GM21526 (cell line): Measurements from ENCODE around the gene SYPL1.
A peak's percentile ranks its signal among the peaks of the same experiment; 100 is the strongest.

Experiments used
- ATAC-seq: cut with Tn5 transposase; IDR thresholded peaks from one replicate; pipeline ENCODE4 v1.9.1; 2021; ENCODE audit warnings: moderate library complexity; ENCODE audit not compliant: unreplicated experiment, low FRiP score

SYPL1 gene

GRCh38 chr7:106122713-106123112 lies 10.6 kb upstream of the SYPL1 start:
- ATAC-seq = no peak

- no peak for ATAC-seq
Measured at GRCh38 chr7:106121189-106121810, 9.2 kb upstream of the SYPL1 start.

DNA sequence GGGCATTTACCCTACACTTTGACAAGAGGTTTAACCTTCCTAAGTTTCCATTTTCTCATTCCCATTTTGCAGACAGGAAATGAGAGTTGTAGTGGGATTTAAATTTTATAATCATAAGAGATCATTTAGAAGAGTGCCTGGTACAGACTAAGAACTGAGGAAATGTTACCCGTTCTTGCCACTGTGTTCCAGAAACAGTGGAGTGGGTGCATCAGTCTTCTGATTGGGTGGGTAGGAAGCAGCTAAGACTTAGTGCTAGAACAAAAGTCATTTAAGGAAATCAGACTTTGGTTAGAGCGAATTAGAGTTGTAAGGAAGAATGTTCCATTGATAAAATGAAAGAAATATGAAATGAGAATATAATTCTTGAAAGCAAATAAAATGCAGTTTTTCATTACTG lies 8.4 kb upstream of the SYPL1 start:
- ATAC-seq = no peak

DNA sequence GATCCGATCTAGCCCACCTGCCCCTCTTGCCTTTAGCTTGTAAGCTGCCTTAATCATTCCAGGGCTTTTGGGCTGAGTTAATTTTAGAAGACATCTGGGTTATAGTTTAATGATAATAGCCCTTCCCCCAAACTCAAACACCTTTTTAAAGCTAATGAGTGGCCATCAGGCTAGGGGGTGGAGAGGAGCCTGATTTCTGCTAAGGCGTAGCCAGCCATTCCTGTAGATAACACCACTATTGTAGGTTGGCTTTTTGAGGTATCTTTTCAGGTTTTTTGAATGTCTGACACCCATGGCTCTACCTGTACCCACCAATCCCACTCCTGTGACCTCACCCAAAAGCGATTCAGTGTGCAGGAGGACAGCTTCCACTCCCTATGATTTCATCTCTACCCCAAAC lies 7.6 kb upstream of the SYPL1 start:
- ATAC-seq = no peak

DNA sequence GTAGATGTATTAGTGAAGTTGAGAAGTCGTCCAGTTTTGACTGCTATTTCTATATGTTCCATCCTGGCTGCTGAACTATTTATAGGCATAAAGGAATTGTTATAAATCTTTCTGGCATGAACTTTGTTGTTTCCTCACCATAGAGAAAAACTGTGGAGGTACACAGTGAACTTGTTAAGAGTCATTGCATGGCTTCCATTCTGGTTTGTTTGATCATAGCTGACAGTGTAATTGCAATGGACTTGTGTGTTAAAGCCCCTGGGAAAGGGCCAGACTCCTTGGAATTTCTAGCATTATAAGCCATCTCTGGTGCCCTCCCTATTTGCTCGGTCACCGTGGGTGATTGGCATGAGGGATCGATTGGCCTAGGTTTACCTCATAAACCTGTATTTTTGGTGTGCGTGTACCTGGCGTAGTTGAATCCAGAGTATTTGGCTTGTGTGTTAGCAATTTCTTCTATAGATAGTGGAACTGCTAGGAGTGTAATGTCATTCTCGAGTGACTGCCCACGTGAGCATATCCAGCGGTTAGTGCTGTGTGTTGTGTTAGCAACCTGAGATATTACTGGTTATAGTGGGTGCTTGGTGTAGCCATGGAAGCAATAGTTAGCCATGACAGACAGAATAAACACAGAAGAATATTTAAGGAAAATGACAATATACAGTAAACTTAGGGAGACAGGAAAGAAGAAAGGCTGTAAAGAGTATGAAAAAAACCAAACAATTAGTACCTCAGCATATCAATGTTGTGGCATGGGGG lies 5.9 kb upstream of the SYPL1 start:
- ATAC-seq = no peak

- no peak for ATAC-seq
Measured at GRCh38 chr7:106116161-106116704, 4.1 kb upstream of the SYPL1 start.

DNA sequence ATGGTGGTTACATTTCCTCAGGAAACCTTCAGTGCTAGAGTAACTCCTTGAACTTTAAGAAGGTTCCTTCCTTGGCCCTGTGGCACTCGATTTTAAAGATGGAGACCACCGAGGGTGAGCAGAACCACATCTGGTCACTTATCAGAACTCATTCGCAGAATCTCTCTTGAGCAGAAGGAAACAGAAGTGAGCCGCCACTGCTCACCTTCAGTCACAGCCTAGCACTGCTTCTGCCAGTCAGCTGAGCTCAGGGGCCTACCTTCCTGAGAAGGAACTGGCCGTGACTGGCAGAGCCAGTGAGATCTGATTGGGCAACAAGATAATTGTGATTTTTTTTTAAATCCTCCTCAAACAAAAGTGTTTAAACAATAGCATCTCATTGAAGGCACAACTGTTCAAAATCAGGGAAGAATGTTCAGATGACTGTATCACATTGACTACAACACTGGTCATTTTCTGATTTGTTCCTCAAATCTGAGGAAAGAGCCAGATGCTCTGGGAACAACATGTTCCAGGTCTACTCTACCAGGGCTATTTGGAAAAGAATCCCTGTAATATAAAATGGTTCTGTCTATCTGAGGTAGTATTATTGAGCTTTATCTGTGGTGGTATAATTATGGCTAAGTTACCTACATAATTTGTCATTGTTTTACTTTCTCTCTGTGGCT lies 2.7 kb upstream of the SYPL1 start:
- no peak for ATAC-seq

- ATAC-seq = no peak
Measured at GRCh38 chr7:106112972-106113421, 885 bp upstream of the SYPL1 start.

DNA sequence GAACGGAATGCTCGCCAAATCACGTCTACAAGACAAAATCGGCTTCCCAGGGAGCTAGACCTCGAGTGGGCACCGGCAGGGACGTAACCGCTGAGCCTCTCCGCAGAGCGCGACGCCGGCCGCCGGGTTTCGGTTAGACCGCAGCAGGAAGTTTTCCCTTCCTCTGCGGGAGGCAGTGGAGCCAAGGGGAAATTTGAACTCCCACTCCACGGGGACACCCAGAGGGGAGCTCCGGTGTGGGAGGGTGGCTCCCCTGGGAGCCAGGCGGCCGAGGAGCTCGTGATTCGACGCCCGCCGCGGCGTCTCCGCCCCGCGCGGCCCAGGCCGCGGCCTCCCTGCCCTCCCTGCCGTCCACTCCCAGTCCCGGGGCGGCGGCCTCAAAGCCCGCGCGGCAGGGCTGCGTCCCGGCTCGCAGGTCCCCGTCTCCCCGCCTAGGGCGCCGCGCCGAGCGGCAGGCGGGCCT lies 426 bp downstream of the SYPL1 start:
- peak; percentile 26 for ATAC-seq

DNA sequence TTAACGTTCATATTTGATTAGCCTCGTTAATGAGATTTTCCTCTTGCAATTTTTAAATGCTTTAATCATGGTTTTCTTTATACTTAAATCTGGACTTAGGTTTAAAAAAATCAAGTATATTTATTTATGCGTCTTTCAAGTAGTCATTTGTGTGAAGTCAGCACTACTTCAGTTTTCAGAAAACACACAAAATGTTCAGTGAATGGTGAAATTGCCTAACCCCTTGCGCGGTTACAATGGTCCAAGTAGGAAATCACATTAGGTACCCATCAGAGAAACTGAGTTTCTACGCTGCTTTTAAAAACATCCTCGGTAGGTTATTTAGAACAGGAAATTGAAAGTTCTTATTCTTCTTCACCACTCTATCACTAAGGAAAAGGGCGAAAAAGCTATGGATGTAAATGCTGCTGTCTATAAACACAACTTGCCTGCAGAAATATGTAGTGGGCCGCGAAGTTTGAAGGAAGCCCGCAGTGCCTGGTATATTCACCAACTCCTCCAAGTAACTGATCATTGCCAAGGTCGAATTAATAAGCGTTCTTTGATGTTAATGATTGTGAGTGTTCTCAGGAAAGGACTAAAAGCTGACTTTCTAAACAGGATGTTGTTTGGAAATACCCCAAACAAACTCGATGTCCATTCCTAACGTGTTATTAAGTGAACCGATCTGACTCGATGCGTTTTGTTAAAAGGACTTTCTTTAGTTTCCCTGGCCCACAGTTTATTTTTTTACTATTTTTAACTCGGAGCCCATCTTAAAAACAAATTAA lies 1.0 kb downstream of the SYPL1 start:
- no peak for ATAC-seq

GRCh38 chr7:106110238-106110560 lies 1.9 kb downstream of the SYPL1 start:
- no peak for ATAC-seq

GRCh38 chr7:106109521-106110237 lies 2.4 kb downstream of the SYPL1 start:
- ATAC-seq = no peak

GRCh38 chr7:106108991-106109390 lies 3.1 kb downstream of the SYPL1 start:
- ATAC-seq = no peak

DNA sequence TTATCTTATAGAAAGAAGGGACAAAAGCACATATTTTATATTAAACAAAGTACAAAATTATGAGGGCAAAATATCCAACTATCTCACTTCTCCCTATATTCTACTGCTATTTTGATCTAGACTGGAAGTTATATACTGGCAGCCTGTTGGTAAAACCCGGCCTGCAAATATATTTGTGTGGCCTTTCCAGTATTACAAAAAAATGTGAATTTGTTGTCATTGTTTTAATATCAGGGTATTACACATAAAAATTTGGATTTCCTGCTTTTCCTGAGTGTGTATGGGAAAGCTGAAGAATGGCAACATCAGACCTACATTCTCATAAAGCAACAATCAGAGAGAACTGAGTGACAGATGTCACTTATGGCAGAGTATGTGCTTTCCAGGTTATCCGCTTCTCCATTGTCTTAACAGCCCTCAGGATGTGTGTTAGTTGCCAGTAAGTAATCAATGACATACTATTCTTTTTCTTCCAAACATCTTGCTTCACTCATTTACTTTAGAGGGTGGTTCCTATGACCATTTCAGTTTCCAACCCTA lies 7.3 kb downstream of the SYPL1 start:
- ATAC-seq = no peak

- no peak for ATAC-seq
Measured at GRCh38 chr7:106102387-106102966, 9.6 kb downstream of the SYPL1 start.

DNA sequence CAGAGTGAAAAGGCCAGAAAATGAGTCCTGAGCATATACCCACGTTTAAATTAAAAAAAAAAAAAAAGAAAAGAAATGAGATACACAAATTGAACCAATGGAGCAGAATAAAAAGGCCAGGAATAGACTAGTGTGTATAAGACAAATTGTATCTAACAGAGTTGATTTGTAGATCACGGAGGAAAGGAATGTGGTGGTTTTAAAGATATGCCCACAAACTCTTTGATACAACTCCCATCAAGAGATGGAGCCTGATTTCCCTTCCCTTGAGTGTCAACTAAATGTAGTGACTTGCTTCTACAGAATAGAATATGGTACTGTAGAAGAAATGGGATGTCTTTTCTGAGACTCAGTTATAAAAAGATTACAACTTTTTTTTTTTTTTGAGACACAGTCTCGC lies 10.4 kb downstream of the SYPL1 start:
- no peak for ATAC-seq

GRCh38 chr7:106100863-106101629 lies 11.1 kb downstream of the SYPL1 start:
- ATAC-seq = no peak

DNA sequence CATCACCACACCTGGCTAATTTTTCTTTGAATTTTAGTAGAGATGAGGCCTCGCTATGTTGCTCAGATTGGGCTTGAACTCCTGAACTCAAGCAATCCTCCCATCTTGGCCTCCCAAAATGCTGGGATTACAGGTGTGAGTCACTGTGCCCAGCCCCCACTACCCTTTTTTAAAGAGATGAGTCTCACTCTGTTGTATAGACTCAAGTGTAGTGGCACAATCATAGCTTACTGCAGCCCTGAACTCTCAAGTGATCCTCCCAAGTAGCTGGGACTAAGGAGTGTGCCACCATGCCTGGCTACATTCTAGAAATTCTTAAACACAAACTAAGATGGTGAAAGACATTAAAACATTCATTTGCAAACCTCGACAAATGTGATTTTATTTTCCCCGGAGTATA lies 12.6 kb downstream of the SYPL1 start:
- no peak for ATAC-seq

DNA sequence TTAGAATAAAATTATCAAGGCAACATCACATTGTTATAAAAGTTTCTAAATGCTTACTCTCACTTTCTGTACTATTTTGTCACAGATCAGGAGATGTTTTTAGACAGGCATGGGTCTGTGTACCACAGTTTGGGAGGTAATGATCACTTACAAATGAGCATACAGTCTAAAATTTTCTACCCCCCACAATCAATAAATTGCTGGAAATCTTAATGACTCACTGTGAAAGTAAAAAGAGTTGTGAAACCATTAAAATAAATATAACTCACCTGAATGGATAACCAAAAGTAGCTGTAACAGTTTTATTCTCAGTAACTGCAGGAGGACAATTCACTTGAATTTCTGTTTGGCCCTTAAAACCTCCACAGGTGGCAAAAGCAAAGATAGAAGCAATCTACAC lies 13.2 kb downstream of the SYPL1 start:
- no peak for ATAC-seq
